ENCODE data around the gene GPATCH1.
"Not testable (repeated sequence)": the region's sequence is repeated elsewhere in the genome, so short reads cannot be mapped to it uniquely, and the experiment has no call there.

GPATCH1 gene

GRCh38 chr19:33040994-33041827, 39.8 kb upstream of the GPATCH1 start:
- no peak for DNase-seq (ENCODE audit: low read depth)
- TF ChIP-seq, protein P1, sequence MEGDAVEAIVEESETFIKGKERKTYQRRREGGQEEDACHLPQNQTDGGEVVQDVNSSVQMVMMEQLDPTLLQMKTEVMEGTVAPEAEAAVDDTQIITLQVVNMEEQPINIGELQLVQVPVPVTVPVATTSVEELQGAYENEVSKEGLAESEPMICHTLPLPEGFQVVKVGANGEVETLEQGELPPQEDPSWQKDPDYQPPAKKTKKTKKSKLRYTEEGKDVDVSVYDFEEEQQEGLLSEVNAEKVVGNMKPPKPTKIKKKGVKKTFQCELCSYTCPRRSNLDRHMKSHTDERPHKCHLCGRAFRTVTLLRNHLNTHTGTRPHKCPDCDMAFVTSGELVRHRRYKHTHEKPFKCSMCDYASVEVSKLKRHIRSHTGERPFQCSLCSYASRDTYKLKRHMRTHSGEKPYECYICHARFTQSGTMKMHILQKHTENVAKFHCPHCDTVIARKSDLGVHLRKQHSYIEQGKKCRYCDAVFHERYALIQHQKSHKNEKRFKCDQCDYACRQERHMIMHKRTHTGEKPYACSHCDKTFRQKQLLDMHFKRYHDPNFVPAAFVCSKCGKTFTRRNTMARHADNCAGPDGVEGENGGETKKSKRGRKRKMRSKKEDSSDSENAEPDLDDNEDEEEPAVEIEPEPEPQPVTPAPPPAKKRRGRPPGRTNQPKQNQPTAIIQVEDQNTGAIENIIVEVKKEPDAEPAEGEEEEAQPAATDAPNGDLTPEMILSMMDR (IDR thresholded peaks at IDR 0.05; ENCODE audit: control insufficient read depth, extremely low read depth, insufficient read depth), result no peak
- H3K4me3 ChIP-seq (ENCODE audit: low read depth, low read length), result no peak overlapping the region

DNA sequence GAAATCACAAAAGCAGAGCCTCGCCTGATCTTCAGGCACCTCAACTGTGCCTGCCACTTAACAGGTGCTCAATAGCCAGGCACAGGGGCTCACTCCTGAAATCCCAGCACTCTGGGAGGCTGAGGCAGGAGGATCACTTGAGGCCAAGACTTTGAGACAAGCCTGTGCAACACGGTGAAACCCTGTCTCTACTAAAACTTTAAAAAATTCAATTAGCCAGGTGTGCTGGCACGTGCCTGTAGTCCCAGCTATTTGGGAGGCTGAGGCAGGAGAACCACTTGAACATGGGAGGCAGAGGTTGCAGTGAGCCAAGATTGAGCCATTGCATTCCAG, 39.2 kb upstream of the GPATCH1 start:
- DNase-seq (ENCODE audit: low read depth); H3K4me3 ChIP-seq (ENCODE audit: low read depth, low read length): not testable (repeated sequence)

- H3K4me3 ChIP-seq (ENCODE audit: low read depth, low read length), result no peak overlapping the region
- TF ChIP-seq, protein P1 (IDR thresholded peaks at IDR 0.05; ENCODE audit: control insufficient read depth, extremely low read depth, insufficient read depth), result no peak
- DNase-seq (ENCODE audit: low read depth), result no peak
These were observed 33.6 kb upstream of the GPATCH1 start for GRCh38 chr19:33047422-33047821.

- DNase-seq (ENCODE audit: low read depth), result no peak
- no peak overlapping the region for H3K4me3 ChIP-seq (ENCODE audit: low read depth, low read length)
- TF ChIP-seq, protein P1 (IDR thresholded peaks at IDR 0.05; ENCODE audit: control insufficient read depth, extremely low read depth, insufficient read depth), result no peak
These were observed 31.9 kb upstream of the GPATCH1 start for GRCh38 chr19:33048806-33049676.

GRCh38 chr19:33050110-33050509, 30.9 kb upstream of the GPATCH1 start:
- TF ChIP-seq, protein P1 (IDR thresholded peaks at IDR 0.05; ENCODE audit: control insufficient read depth, extremely low read depth, insufficient read depth), result no peak
- no peak overlapping the region for H3K4me3 ChIP-seq (ENCODE audit: low read depth, low read length)
- DNase-seq (ENCODE audit: low read depth), result no peak

DNA sequence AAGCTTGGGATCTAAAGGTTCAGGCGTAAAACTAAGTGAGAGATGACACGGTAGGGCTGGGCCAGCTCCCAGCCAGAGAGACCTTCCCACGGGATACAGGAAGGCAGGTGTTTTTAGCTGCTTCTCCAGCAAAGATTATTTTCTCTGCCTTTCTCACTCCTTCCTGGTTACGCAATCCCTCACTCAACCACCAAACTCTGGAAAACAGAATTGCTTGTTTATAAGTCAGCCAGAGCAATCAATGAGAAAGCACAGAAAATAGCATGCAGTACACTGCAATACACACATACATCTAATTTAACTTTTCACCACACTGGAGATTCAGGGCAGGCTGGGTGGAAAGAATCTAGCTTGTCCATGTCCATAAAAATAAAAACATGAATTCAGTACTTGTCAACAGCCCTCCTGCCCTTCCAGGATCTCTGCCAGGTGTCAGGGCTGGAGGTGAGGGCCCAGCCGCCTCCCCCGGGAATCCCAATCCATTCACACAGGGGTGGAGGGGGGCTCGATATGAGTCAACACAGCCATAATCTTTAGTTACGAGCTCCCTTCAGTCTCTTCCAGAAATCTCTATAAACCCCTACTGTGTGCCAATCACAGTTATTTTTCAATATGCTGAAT, 28.5 kb upstream of the GPATCH1 start:
- TF ChIP-seq, protein P1 (IDR thresholded peaks at IDR 0.05; ENCODE audit: control insufficient read depth, extremely low read depth, insufficient read depth), result no peak
- H3K4me3 ChIP-seq (ENCODE audit: low read depth, low read length), result no peak overlapping the region

DNA sequence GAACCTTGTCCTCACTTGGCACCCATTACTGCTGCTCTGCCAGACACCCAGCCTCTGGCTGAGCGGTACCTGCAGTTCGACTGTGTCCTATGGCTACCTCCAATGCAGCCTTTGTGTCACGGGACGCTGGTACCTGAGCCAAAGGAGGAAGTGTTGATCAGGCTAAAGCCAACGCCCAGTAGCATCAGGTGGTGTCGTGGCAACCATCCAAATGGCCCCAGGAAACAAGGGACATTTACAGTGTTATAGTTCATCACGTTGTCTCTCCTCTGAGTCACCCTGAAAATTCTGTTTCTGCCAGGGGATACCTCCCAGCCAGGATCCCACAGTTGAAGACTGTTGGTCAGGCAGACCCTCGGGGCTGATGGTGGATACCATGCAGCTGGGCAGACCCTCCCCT, 26.4 kb upstream of the GPATCH1 start:
- TF ChIP-seq, protein P1 (IDR thresholded peaks at IDR 0.05; ENCODE audit: control insufficient read depth, extremely low read depth, insufficient read depth), result no peak
- H3K4me3 ChIP-seq (ENCODE audit: low read depth, low read length), result no peak overlapping the region
- peak; percentile 94 for DNase-seq (ENCODE audit: low read depth)

More for the DNA sequence above, 28.5 kb upstream of the GPATCH1 start:
- no peak for DNase-seq (ENCODE audit: low read depth)
